Stimulated activated effector memory CD8-positive, alpha-beta T cell treated with anti-CD3 and anti-CD28 coated beads, Interleukin-12 subunit alpha, Interleukin-12 subunit beta, amount 100 ng/mL, for 72 hours (primary cell): ENCODE data around the gene CFAP57.
"Not testable (repeated sequence)": the region's sequence is repeated elsewhere in the genome, so short reads cannot be mapped to it uniquely, and the experiment has no call there.

Experiments
- ATAC-seq: fragments of 150-1000 bp; cut with Tn5 transposase; 2 replicates; pipeline ENCODE4 v1.10.0; 2021
- DNase-seq, 2 donors: peaks; one replicate each; pipeline ENCODE4 v3.0.0; 2021 to 2022; ENCODE audit warnings: low spot score in 2 of 2
- H3K27ac Mint-ChIP-seq: one replicate; pipeline ENCODE4 v1.8.0; 2022; ENCODE audit warnings: mild to moderate bottlenecking, mixed read lengths
- H3K36me3 Mint-ChIP-seq: one replicate; pipeline ENCODE4 v1.8.0; 2022; ENCODE audit warnings: mild to moderate bottlenecking, mixed read lengths
- H3K4me1 Mint-ChIP-seq: one replicate; pipeline ENCODE4 v1.8.0; 2022; ENCODE audit warnings: mixed read lengths
- H3K4me3 Mint-ChIP-seq: one replicate; pipeline ENCODE4 v1.8.0; 2022; ENCODE audit warnings: mild to moderate bottlenecking, mixed read lengths
- H3K9me3 Mint-ChIP-seq: one replicate; pipeline ENCODE4 v1.8.0; 2022; ENCODE audit warnings: mixed read lengths

Gene CFAP57

GRCh38 chr1:43171876-43172526, at the start of gene CFAP57, which contains the start of gene EBNA1BP2:
CFAP57 (plus strand) TSS chr1:43172330; CDS start chr1:43172754, 424 bp downstream.
EBNA1BP2 (minus strand) TSS chr1:43172290; CDS start chr1:43172118, 172 bp downstream.
- Mint-ChIP-seq H3K4me1 (peaks cover 18% of the 10 kb centered on the region), H3K9me3 (no peaks in the 10 kb centered on the region), H3K36me3 (peaks cover 52% of the 10 kb centered on the region), H3K27ac (peak within 1 kb of the TSS; percentile 98), H3K4me3 (peak within 1 kb of the TSS; percentile 99)
- ATAC-seq = peak; percentile 96
- DNase-seq = peak; percentile 78 to 97

- no peaks in the 10 kb centered on the region for H3K9me3 Mint-ChIP-seq
- H3K4me1 Mint-ChIP-seq = no peaks in the 10 kb centered on the region
- H3K27ac Mint-ChIP-seq = no peak overlapping the region
- no peaks in the 10 kb centered on the region for H3K36me3 Mint-ChIP-seq
- ATAC-seq = no peak
- no peak for DNase-seq
- no peak overlapping the region for H3K4me3 Mint-ChIP-seq
These were observed 49.1 kb upstream of the CFAP57 start for GRCh38 chr1:43123031-43123430.

GRCh38 chr1:43128816-43129215, 43.3 kb upstream of the CFAP57 start:
- no peaks in the 10 kb centered on the region for H3K9me3 Mint-ChIP-seq
- no peaks in the 10 kb centered on the region for H3K36me3 Mint-ChIP-seq
- no peak overlapping the region for H3K4me3 Mint-ChIP-seq
- ATAC-seq = no peak
- DNase-seq = no peak
- H3K4me1 Mint-ChIP-seq = no peaks in the 10 kb centered on the region
- H3K27ac Mint-ChIP-seq = no peak overlapping the region

GRCh38 chr1:43129426-43129825, 42.7 kb upstream of the CFAP57 start:
- Mint-ChIP-seq H3K36me3 (no peaks in the 10 kb centered on the region), H3K4me3 (no peak overlapping the region), H3K9me3 (no peaks in the 10 kb centered on the region), H3K27ac (no peak overlapping the region), H3K4me1 (no peaks in the 10 kb centered on the region)
- no peak for ATAC-seq
- DNase-seq = no peak

GRCh38 chr1:43134068-43134467, 38.1 kb upstream of the CFAP57 start:
- Mint-ChIP-seq H3K27ac (no peak overlapping the region), H3K9me3 (no peaks in the 10 kb centered on the region), H3K4me3 (no peak overlapping the region), H3K4me1 (no peaks in the 10 kb centered on the region), H3K36me3 (no peaks in the 10 kb centered on the region)
- ATAC-seq = no peak
- no peak for DNase-seq

- Mint-ChIP-seq H3K36me3 (no peaks in the 10 kb centered on the region), H3K27ac (no peak overlapping the region), H3K9me3 (no peaks in the 10 kb centered on the region), H3K4me1 (no peaks in the 10 kb centered on the region), H3K4me3 (no peak overlapping the region)
- DNase-seq = no peak
- ATAC-seq = no peak
These were observed 37.5 kb upstream of the CFAP57 start for GRCh38 chr1:43134640-43135039.

GRCh38 chr1:43135857-43136781, 36.0 kb upstream of the CFAP57 start:
- ATAC-seq (no peak), DNase-seq (no peak)
- Mint-ChIP-seq H3K27ac (no peak overlapping the region), H3K36me3 (no peaks in the 10 kb centered on the region), H3K9me3 (no peaks in the 10 kb centered on the region), H3K4me1 (no peaks in the 10 kb centered on the region), H3K4me3 (no peak overlapping the region)

- Mint-ChIP-seq H3K9me3 (no peaks in the 10 kb centered on the region), H3K4me3 (no peak overlapping the region), H3K27ac (no peak overlapping the region), H3K36me3 (no peaks in the 10 kb centered on the region), H3K4me1 (no peaks in the 10 kb centered on the region)
- DNase-seq (no peak), ATAC-seq (no peak)
These were observed 34.6 kb upstream of the CFAP57 start for GRCh38 chr1:43137445-43138052.

- H3K36me3 Mint-ChIP-seq, ATAC-seq, H3K4me1 Mint-ChIP-seq, H3K4me3 Mint-ChIP-seq, H3K27ac Mint-ChIP-seq, DNase-seq, H3K9me3 Mint-ChIP-seq: not testable (repeated sequence)
These were observed 32.8 kb upstream of the CFAP57 start for GRCh38 chr1:43139295-43139694.

- H3K9me3 Mint-ChIP-seq = no peaks in the 10 kb centered on the region
- ATAC-seq (no peak), DNase-seq (no peak)
- no peaks in the 10 kb centered on the region for H3K4me1 Mint-ChIP-seq
- no peak overlapping the region for H3K4me3 Mint-ChIP-seq
- H3K36me3 Mint-ChIP-seq = no peaks in the 10 kb centered on the region
- H3K27ac Mint-ChIP-seq = no peak overlapping the region
These were observed 32.1 kb upstream of the CFAP57 start for GRCh38 chr1:43140010-43140409.

GRCh38 chr1:43140583-43140982, 31.5 kb upstream of the CFAP57 start:
- DNase-seq = no peak
- no peaks in the 10 kb centered on the region for H3K36me3 Mint-ChIP-seq
- H3K27ac Mint-ChIP-seq = no peak overlapping the region
- no peaks in the 10 kb centered on the region for H3K4me1 Mint-ChIP-seq
- no peak for ATAC-seq
- H3K4me3 Mint-ChIP-seq = no peak overlapping the region
- no peaks in the 10 kb centered on the region for H3K9me3 Mint-ChIP-seq

- ATAC-seq = no peak
- no peak overlapping the region for H3K27ac Mint-ChIP-seq
These were observed 28.7 kb upstream of the CFAP57 start for GRCh38 chr1:43143441-43143888.

GRCh38 chr1:43144237-43144636, 27.9 kb upstream of the CFAP57 start:
- no peak for ATAC-seq
- no peak overlapping the region for H3K4me3 Mint-ChIP-seq

More at GRCh38 chr1:43143441-43143888, 28.7 kb upstream of the CFAP57 start:
- no peak for DNase-seq
- Mint-ChIP-seq H3K4me3 (no peak overlapping the region), H3K9me3 (no peaks in the 10 kb centered on the region), H3K36me3 (no peaks in the 10 kb centered on the region), H3K4me1 (no peaks in the 10 kb centered on the region)

GRCh38 chr1:43147625-43148327, 24.4 kb upstream of the CFAP57 start:
- H3K36me3 Mint-ChIP-seq = no peaks in the 10 kb centered on the region
- ATAC-seq (peak; percentile 57), DNase-seq (peak in 1 of 2 donors; percentile 57)
- no peak overlapping the region for H3K27ac Mint-ChIP-seq
- no peak overlapping the region for H3K4me3 Mint-ChIP-seq
- H3K9me3 Mint-ChIP-seq = no peaks in the 10 kb centered on the region
- H3K4me1 Mint-ChIP-seq = no peaks in the 10 kb centered on the region

More at GRCh38 chr1:43144237-43144636, 27.9 kb upstream of the CFAP57 start:
- H3K27ac Mint-ChIP-seq = no peak overlapping the region
- H3K4me1 Mint-ChIP-seq = no peaks in the 10 kb centered on the region
- no peak for DNase-seq
- H3K36me3 Mint-ChIP-seq = no peaks in the 10 kb centered on the region
- no peaks in the 10 kb centered on the region for H3K9me3 Mint-ChIP-seq

- Mint-ChIP-seq H3K36me3 (no peaks in the 10 kb centered on the region), H3K4me3 (no peak overlapping the region), H3K4me1 (no peaks in the 10 kb centered on the region), H3K9me3 (no peaks in the 10 kb centered on the region), H3K27ac (no peak overlapping the region)
- ATAC-seq (no peak), DNase-seq (no peak)
These were observed 22.2 kb upstream of the CFAP57 start for GRCh38 chr1:43149889-43150288.
